HG03025 (cell line): ENCODE measurements around the gene DHRS11.
A peak's percentile ranks its signal among the peaks of the same experiment; 100 is the strongest.

Experiments
- ATAC-seq: cut with Tn5 transposase; IDR thresholded peaks from one replicate; pipeline ENCODE4 v1.9.1; 2021; ENCODE audit warnings: mild to moderate bottlenecking, moderate library complexity; ENCODE audit not compliant: unreplicated experiment, low FRiP score

DHRS11 gene, protein sequence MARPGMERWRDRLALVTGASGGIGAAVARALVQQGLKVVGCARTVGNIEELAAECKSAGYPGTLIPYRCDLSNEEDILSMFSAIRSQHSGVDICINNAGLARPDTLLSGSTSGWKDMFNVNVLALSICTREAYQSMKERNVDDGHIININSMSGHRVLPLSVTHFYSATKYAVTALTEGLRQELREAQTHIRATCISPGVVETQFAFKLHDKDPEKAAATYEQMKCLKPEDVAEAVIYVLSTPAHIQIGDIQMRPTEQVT

DNA sequence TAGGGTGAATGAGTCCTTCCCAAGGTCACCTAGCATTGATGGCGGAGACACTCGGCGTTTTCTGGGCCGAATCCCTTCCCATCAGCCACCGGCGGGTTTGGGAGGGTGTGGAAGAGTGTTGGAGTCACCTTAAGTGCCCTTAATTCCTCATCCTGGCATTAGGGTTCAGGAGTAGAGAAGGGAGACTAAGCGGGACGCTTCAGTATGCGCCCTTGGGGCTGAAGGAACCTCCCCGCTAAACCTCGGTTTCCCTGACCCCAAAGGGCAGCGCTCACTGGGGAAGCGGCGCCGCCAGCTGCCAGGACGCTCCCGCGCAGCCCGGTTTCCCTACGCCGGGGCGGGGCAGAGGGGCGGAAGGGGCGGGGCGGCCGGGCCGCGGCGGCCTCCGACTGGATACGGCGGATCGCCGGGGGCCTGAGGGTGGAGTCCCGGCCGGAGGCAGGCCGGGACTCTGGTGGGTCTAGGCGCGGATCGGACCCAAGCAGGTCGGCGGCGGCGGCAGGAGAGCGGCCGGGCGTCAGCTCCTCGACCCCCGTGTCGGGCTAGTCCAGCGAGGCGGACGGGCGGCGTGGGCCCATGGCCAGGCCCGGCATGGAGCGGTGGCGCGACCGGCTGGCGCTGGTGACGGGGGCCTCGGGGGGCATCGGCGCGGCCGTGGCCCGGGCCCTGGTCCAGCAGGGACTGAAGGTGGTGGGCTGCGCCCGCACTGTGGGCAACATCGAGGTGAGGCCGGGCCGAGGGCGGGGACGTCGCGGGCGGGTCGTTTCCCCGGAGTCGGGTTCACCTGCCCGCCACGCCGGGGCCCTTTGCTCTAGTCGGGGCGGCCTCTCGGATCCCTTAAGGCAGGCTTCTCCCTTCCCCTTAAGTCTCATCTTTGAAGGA, at the start of gene DHRS11:
TSS of gene DHRS11 (plus strand) at position 446 of the 882 bp plus-strand sequence. CDS start at position 577, 131 bp downstream.
- peak; percentile 57 for ATAC-seq

GRCh38 chr17:36542755-36543154, 48.9 kb upstream of the DHRS11 start:
- no peak for ATAC-seq

GRCh38 chr17:36544044-36544306, 47.7 kb upstream of the DHRS11 start:
- no peak for ATAC-seq

DNA sequence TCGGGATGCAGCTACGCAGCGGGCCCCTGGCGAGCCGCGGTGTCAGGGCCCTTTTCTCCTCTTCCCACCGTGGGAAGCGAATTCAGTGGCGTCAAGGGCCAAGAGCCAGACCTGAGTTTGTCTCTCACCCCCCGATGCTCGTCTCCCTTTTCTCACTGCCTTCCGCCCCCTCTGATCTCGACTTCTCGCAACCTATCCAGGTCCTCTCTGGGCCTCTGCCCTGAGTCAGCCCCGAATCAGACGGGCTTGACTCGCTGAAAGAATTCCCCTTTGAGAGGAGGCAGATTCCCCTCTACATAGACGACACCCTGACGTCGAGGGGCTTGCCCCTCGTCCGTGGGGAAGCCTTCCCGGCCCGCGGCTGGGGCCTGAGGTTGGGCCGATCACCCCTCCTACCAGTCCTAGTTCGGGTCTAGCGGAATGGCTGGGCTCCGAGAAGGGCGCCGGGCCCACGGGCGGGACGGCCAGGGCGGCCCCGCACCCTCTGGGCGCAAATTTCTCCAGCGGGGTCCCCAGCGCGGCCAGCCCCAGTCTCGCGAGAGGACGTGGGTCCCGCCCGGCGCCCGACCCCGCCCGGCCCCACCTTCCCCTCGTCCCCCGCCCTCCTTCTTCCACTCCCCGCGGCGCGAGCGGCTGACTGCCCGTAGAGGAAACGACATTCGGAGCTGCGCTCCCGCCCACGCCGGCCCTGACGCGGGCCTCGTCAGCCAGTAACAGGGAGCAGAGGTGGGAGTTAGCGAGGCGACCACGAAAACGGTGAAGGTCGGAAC, 47.2 kb upstream of the DHRS11 start, which contains the start of gene GGNBP2:
TSS of gene GGNBP2 (plus strand) at position 613 of the 770 bp plus-strand sequence. CDS start 806 bp downstream, outside the sequence.
- ATAC-seq = peak; percentile 42

- peak; percentile 36 for ATAC-seq
Observed at GRCh38 chr17:36545077-36545464, 46.6 kb upstream of the DHRS11 start.

DNA sequence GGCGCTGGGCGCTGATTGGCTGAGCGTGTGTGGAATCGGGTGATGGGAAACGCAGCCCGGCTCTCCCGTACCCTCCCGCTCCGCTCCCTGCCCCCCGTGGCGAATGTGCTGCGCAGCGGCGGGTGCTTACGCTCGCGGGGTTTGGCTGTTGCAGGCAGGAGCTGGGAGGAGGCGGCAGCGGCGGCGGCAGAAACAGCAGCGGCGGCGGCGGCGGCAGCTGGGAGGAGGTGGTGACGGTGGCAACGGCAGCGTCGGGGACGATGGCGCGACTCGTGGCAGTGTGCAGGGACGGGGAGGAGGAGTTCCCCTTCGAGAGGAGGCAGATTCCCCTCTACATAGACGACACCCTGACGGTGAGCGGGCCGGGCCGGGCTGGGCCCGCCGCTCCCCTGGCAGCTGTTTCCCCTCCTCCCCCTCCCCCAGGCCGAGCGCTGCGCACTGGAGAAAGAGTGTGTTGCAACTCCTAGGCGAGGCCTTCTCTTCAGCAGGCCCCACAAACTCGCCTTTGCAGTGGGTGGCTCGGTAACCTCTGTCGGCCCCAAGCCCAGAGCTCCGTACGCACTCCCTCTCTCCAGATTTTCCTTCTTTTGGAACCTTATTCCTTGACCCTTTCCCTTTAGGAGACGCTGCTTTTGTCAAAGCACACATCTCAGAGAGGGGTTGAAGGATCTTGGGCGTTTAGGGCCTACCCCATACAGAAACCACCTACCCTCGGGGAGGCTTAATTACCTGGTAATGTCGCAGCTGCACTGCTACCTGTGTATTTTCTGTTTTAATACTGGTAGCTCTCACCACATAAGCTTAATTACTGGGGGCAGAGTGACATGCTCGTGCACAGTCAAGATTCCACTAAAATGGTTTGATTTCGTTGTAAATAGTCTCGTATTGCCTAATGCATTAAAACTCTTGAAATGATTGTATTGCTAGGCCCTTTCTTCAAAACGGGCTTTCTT, 45.9 kb upstream of the DHRS11 start:
- ATAC-seq = peak; percentile 75

DNA sequence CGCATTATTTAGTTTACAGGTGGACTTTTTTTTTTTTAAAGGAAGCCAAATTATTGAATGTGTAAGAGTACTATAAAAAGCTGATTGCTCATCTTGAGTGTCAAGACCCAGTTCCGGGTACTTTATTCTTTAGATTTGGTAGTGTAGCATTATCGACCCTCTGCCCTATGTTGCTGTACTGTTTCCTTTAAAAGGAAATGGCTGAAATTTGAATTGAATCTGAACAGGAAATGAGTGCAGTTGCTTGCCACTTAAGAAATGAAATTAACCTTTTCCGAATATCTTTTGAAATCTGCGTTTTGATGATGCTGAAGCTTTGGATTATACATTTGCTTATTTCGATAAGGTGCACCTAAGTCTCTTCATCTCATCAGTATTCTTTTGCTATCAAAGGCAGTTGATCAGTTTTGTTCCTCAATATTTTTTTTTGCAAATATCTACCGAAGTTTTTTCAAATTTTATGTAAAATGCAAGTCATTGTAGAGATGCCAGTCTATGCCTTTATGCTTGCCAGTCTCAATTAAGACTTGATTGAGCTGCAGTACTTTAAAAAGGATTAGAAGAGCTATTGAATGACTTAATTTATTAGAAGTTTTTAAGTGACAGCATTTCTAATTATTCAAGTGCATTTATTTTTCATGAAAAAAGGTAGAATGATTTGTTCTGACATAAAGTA, 45.1 kb upstream of the DHRS11 start:
- no peak for ATAC-seq

- ATAC-seq = no peak
Observed at GRCh38 chr17:36547776-36548175, 43.9 kb upstream of the DHRS11 start.

DNA sequence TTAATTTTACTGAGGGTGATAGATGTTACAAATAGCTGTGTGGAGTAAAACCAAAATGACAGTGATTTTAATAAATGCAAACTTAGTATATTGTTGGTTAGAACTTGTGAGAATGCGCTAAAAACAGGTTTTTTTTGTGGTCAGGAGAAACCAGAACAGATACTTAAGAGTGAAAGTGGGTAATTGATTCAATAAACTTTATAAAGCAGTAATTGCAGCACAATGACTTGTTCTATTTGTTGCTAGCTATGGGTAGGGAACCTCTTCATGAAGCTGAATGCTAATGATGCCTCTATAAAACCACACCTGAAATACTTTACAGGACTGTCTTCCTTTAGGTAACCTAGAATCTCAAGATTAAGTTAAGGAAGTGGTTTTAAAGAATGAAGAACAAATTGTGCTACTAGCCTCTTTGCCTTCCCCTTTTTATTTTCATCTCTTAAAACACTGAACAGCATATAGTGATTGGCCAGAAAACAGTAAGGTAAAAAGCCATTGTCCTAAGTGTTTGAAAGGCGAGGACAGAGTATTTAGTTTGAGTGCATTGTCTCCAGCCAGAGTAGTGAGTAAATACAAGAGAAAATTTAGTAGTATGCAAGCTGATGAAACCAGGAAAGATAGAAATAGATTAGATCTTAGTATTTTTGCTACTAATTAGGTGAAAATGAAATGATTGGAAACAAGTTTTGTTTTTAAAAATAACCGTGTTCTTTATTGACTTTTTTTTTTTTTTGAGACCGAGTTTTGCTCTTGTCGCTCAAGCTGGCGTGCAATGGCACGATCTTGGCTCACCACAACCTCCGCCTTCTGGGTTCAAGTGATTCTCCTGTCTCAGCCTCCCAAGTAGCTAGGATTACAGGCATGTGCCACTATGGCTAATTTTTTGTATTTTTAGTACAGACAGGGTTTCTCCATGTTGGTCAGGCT, 40.9 kb upstream of the DHRS11 start:
- no peak for ATAC-seq

- no peak for ATAC-seq
Observed at GRCh38 chr17:36553459-36553858, 38.2 kb upstream of the DHRS11 start.

- ATAC-seq = no peak
Observed at GRCh38 chr17:36566081-36566480, 25.6 kb upstream of the DHRS11 start.

DNA sequence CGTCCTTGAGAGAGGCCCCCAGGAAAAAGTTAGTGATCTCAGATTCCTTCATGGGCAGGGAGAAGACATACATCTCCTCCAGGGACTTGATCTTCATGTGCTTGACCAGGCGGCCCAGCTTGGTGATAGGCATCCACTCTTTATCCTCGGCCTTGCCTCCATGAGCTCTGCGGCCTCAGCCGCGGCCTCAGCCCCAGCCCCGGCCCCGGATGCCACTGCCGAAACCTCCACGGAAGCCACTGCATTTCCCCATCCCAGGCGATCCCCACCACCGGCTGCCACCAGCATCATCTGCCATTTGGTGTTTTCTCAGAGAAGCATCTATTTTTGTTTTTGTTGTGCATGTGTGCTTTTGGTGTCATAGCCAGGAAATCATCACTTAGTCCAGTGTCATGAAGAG, 16.7 kb upstream of the DHRS11 start:
- ATAC-seq = no peak

GRCh38 chr17:36576793-36577192, 14.9 kb upstream of the DHRS11 start:
- ATAC-seq = no peak

DNA sequence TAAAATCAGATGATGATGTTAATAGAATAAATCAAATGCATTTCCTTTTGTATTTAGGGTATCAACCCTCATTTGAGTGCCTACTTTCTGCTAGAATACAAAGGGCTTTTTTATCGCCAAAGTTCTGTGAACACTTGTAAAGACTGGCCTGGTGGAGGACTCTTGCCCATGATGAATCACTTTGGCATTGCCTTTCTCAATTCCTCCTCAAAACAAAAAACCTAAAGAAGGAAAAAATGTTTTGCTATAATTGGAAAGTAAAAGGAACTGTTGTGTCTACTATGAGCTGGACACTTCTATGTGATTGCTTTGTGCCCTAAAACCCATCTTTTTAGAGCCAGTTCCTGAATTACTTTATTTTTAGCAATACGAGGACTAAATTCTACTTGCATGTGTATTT, 13.0 kb upstream of the DHRS11 start:
- ATAC-seq = no peak

DNA sequence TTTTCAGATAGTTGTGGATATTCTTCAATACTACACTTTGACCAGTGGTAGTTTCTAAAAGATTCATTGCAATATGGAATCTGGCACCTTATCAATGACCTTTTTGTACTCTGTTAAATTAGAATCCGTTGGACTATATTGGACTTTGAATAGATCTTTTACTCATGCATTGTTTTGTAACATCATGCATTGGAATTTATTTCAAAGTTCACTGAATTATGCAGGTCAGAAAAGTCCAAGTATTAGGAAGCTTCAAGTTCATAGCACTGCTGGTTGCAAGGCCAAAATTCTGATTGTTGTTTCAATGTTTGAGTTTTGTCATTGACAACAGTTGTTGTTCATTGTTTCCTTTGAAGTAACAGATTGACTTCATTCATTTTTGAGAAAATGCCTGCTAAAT, 7.9 kb upstream of the DHRS11 start:
- ATAC-seq = no peak

DNA sequence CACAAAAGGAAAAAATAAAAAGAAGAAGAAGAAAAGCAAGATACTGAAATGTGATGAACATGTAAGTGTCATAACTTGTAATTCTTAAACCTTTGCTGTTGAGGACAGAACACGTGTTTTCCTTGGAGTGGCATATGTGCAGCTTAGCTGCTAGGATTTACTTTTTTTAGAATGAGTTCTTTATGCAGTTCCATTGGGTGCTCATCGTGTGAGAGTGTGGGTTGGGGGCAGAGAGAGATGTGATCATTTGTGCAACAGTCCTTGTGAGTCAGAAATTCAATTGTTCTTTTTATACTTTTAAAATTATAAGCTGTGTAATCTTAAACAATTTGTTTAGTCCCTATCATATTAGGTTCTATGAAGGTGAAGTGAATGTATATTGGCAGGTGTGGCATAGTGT, 5.5 kb upstream of the DHRS11 start:
- ATAC-seq = no peak

GRCh38 chr17:36590082-36590481, 1.6 kb upstream of the DHRS11 start:
- no peak for ATAC-seq

DNA sequence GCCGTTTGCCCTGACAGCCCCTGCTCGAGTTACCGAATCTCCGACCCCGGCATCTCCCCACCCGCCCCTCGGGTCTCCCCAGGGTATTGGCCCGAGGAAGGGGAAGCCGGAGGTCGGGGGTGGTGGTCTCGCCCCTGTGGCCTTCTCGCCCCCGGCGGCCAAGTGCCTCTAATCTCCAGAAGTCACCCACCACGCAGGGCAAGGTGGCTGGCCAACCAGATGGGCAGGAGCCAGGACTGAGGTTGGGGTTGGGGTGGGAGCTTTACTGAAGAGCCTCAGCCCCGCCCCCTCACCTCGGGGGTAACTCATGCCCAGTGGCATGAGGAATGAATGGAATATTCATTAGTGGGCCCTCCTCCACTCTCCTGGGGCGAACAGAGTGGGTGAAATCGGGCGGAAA, 637 bp downstream of the DHRS11 start:
- ATAC-seq = peak; percentile 8
